ENCODE results near the gene DENND5B. TPM values are rescaled to one million over a fixed set of nuclear protein-coding genes. Genes with fewer than 3 reads are reported as not detected.

The DENND5B gene
- total RNA-seq, 4 donors from 2014 or later, result 4.6 to 6.4 (median 5.4) TPM

- no peak overlapping the region for H3K4me3 ChIP-seq (ENCODE audit: low read depth, poor library complexity, severe bottlenecking)
- intact Hi-C loops (cut with DNase I; ENCODE audit: low total_unique reads), result no loop called here
- WGBS, 2 donors, result 69 to 78% methylated on average over 4 of the region's 4 CpGs
- TF ChIP-seq CTCF (IDR thresholded peaks at IDR 0.05), result no peak
- no peak for TF ChIP-seq POLR2A (IDR thresholded peaks at IDR 0.05)
- DNase-seq (ENCODE audit: low spot score in 2 of 2), result no peak
Observed at GRCh38 chr12:31337952-31338351, 253.0 kb downstream of the DENND5B start.

Other genes starting within 250 kb of the DENND5B start
- 1 to 10 TPM; 1.8 to 3.4 (median 2.3) TPM for gene ETFBKMT, start 68.6 kb upstream of the DENND5B start, total RNA-seq
- 10 to 100 TPM in 3 of 4 donors, 1 to 10 TPM in 1; 9.5 to 20.5 (median 10.8) TPM for gene AMN1, start 137.9 kb upstream of the DENND5B start, total RNA-seq

Measured in lower leg skin (tissue), 4 donors.